GM23338 (cell line): ENCODE results near the gene CASKIN2. TPM values are rescaled to one million over a fixed set of nuclear protein-coding genes. Genes with fewer than 3 reads are reported as not detected.
A peak's percentile ranks its signal among the peaks of the same experiment; 100 is the strongest.

Experiments used
- ATAC-seq: fragments of 200-7000 bp; cut with Tn5 transposase; 3 replicates; pipeline ENCODE4 v1.9.1; 2020
- DNase-seq: peaks from one replicate; pipeline ENCODE4 v3.0.0-alpha.2; 2015; ENCODE audit warnings: low spot score
- H2AFZ ChIP-seq: fragments of 200-600 bp; sonication (generic); 2 replicates; pipeline ENCODE4 v1.8.0; 2016; ENCODE audit warnings: antibody characterized with exemption, mild to moderate bottlenecking, moderate library complexity
- H3F3A ChIP-seq: fragments of 200-600 bp; sonication (generic); replicated peaks from 2 replicates; pipeline ENCODE4 v1.8.0; 2017; ENCODE audit warnings: antibody characterized with exemption, mixed run types, low read depth
- H3K27ac ChIP-seq: fragments of 200-600 bp; sonication (generic); 2 replicates; pipeline ENCODE4 v1.6.1; 2016; ENCODE audit warnings: low read depth
- H3K27me3 ChIP-seq: fragments of 200-600 bp; sonication (generic); 2 replicates; pipeline ENCODE4 v1.8.0; 2016; ENCODE audit warnings: mild to moderate bottlenecking, mixed run types, moderate library complexity; ENCODE audit not compliant: insufficient read depth
- H3K36me3 ChIP-seq: fragments of 200-600 bp; sonication (generic); 2 replicates; pipeline ENCODE4 v1.8.0; 2016; ENCODE audit warnings: mild to moderate bottlenecking; ENCODE audit not compliant: insufficient read depth
- H3K4me1 ChIP-seq: fragments of 200-600 bp; sonication (generic); 2 replicates; pipeline ENCODE4 v1.8.0; 2016; ENCODE audit warnings: mild to moderate bottlenecking, moderate library complexity; ENCODE audit not compliant: insufficient read depth
- H3K4me2 ChIP-seq: fragments of 200-600 bp; sonication (generic); 2 replicates; pipeline ENCODE4 v1.7.1; 2017; ENCODE audit warnings: mixed run types
- H3K4me3 ChIP-seq: fragments of 200-600 bp; sonication (generic); 2 replicates; pipeline ENCODE4 v1.6.1; 2016; ENCODE audit warnings: mixed run types
- H3K79me2 ChIP-seq: fragments of 200-600 bp; sonication (generic); replicated peaks from 2 replicates; pipeline ENCODE4 v1.8.0; 2017; ENCODE audit warnings: mild to moderate bottlenecking; ENCODE audit not compliant: insufficient read depth
- H3K9me2 ChIP-seq: fragments of 200-600 bp; sonication (generic); 2 replicates; pipeline ENCODE4 v1.8.0; 2017; ENCODE audit not compliant: insufficient read depth
- H4K20me1 ChIP-seq: fragments of 200-600 bp; sonication (generic); replicated peaks from 2 replicates; pipeline ENCODE4 v1.8.0; 2017; ENCODE audit warnings: mild to moderate bottlenecking; ENCODE audit not compliant: insufficient read depth
- H3K27ac Mint-ChIP-seq: 2 replicates; pipeline ENCODE4 v1.8.0; 2020; ENCODE audit warnings: inconsistent platforms, mild to moderate bottlenecking, moderate library complexity, mixed read lengths
- H3K27me3 Mint-ChIP-seq: 3 replicates; pipeline ENCODE4 v1.8.0; 2022; ENCODE audit warnings: low read depth, mild to moderate bottlenecking, moderate library complexity, mixed read lengths, inconsistent platforms; ENCODE audit not compliant: insufficient read depth, poor library complexity
- H3K36me3 Mint-ChIP-seq: 3 replicates; pipeline ENCODE4 v1.8.0; 2021; ENCODE audit warnings: low read depth, mild to moderate bottlenecking, inconsistent platforms, moderate library complexity, mixed read lengths
- H3K4me1 Mint-ChIP-seq: 3 replicates; pipeline ENCODE4 v1.8.0; 2020; ENCODE audit warnings: mild to moderate bottlenecking, inconsistent platforms, mixed read lengths
- H3K4me3 Mint-ChIP-seq: 3 replicates; pipeline ENCODE4 v1.8.0; 2021; ENCODE audit warnings: moderate library complexity, mild to moderate bottlenecking, inconsistent platforms, mixed read lengths
- H3K9me3 Mint-ChIP-seq: 3 replicates; pipeline ENCODE4 v1.8.0; 2020; ENCODE audit warnings: moderate library complexity, mild to moderate bottlenecking, inconsistent platforms, mixed read lengths
- CREB1 ChIP-seq: fragments of 250-450 bp; sonication (Bioruptor Pico); IDR thresholded peaks from 2 replicates; pipeline ENCODE4 v1.5.0; 2020; ENCODE audit warnings: low read depth, mild to moderate bottlenecking, moderate library complexity
- EZH2 ChIP-seq: fragments of 200-600 bp; sonication (generic); IDR thresholded peaks from one replicate; pipeline ENCODE4 v1.8.0; 2017; ENCODE audit warnings: antibody characterized with exemption, mild to moderate bottlenecking, low read depth; ENCODE audit not compliant: unreplicated experiment
- EZH2phosphoT487 ChIP-seq: fragments of 200-600 bp; sonication (generic); IDR thresholded peaks from one replicate; pipeline ENCODE4 v1.8.1; 2018; ENCODE audit warnings: antibody characterized with exemption; ENCODE audit not compliant: unreplicated experiment
- JUNB ChIP-seq: IDR thresholded peaks from one replicate; pipeline ENCODE4 v1.6.1; 2016; ENCODE audit warnings: antibody characterized with exemption; ENCODE audit not compliant: unreplicated experiment
- NANOG ChIP-seq: IDR thresholded peaks from 2 replicates; pipeline ENCODE4 v1.6.1; 2016; ENCODE audit warnings: antibody characterized with exemption, borderline replicate concordance
- POLR2AphosphoS5 ChIP-seq: IDR thresholded peaks from 2 replicates; pipeline ENCODE4 v1.6.1; 2016; ENCODE audit warnings: antibody characterized with exemption, low read depth
- STAT1 ChIP-seq: IDR thresholded peaks from one replicate; pipeline ENCODE4 v1.6.1; 2016; ENCODE audit warnings: antibody characterized with exemption; ENCODE audit not compliant: unreplicated experiment
- ZNF114 ChIP-seq: fragments of 250-450 bp; sonication (Bioruptor Pico); IDR thresholded peaks from 2 replicates; pipeline ENCODE4 v1.5.0; 2020; ENCODE audit warnings: mild to moderate bottlenecking, moderate library complexity
- ZNF331 ChIP-seq: fragments of 250-450 bp; sonication (Bioruptor Pico); IDR thresholded peaks from 2 replicates; pipeline ENCODE4 v1.5.0; 2020; ENCODE audit warnings: low read depth, mild to moderate bottlenecking, moderate library complexity
- polyA plus RNA-seq: library from polyadenylated mRNA; unstranded; fragments of >200 nt; fragmentation: Nextera tagmentation; extraction: Ambion mirVana; gene quantifications from 2 replicates; pipeline ENCODE4 v1.2.1, GENCODE V29; 2016
- total RNA-seq: library from RNA; depleted of rRNA; stranded (reverse); fragments of >200 nt; shearing (Covaris generic); gene quantifications from 2 replicates; pipeline ENCODE4 v1.2.3, GENCODE V29; 2014
- TF ChIP-seq, protein P1 (sequence below): IDR thresholded peaks from one replicate; pipeline ENCODE4 v1.6.1; 2018; ENCODE audit warnings: antibody characterized with exemption; ENCODE audit not compliant: unreplicated experiment
- TF ChIP-seq, protein P2 (sequence below): IDR thresholded peaks from 2 replicates; pipeline ENCODE4 v1.6.1; 2016; ENCODE audit warnings: antibody characterized with exemption
- TF ChIP-seq, protein P3 (sequence below), 2 experiments: fragments of 200-600 bp in 1 of 2; sonication (generic) in 1 of 2; conservative IDR thresholded peaks; 2 replicates each; pipeline versions ENCODE4 v1.5.1 to v1.6.1; 2016 to 2017; ENCODE audit warnings: antibody characterized with exemption in 2 of 2, low read depth in 2 of 2, mild to moderate bottlenecking in 2 of 2, moderate library complexity in 1 of 2
- TF ChIP-seq, protein P4 (sequence below): fragments of 250-450 bp; sonication (Bioruptor Pico); IDR thresholded peaks from 2 replicates; pipeline ENCODE4 v1.5.0; 2020; ENCODE audit warnings: mild to moderate bottlenecking, moderate library complexity

CASKIN2 gene
- total and polyA plus RNA-seq, 2 experiments from 2014 or later: 4.9 to 21.5 TPM

DNA sequence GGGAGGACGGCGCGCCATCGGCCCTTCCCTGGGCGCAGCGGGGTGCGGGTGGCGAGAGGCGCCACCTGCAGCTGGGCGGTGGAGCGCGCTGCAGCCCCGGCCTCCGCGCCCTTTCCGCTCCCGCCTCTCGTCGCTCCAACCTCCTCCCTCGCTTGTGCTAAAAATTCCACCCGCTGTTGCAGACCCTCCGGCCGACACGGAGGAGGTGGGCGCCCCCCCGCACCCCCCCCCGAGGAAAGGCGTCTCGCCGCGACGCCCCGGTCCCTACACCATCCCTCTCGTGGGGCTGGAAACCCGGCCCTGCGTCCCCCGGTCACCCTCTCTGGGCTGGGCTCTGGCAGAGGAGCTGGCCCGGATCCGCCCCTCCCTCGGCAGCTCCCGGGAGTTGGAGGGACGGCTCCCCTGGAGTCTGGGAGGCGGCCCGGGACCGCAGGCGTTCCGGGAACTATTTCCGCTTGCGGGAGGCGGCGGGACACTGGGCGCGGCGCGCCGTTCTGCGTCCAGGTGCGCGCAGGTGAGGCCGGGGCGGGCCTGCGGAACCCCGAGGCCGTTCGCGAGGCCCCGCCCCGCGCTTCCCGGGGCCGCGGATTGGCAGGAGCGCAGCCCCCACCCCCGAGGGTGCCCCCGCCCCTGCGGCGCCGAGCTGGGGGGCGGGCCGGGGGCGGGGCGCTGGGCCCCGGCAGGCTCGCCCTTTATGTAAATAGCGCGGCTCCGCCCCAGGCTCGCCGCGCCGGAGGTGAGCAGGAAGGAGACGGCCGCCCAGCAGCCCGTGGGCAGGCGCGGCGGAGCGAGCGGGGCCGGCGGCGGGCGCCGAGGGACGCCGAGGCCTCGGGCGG is 9.9 kb upstream of the CASKIN2 start, which contains the start of gene LLGL2:
LLGL2 (plus strand) TSS at position 728 of the 836 bp plus-strand sequence. CDS start 17,730 bp downstream, outside the sequence.
- DNase-seq: peak; percentile 93
- H3K27ac ChIP-seq: peak within 1 kb of the TSS; percentile 98
- no peaks in the 10 kb centered on the region for H3K9me3 Mint-ChIP-seq

More for the DNA sequence above, 9.9 kb upstream of the CASKIN2 start, which contains the start of gene LLGL2:
- peaks cover 24% of the 10 kb centered on the region for H3K36me3 Mint-ChIP-seq
- 0 out of 2 replicates have a peak within 1 kb of the TSS, but pooled peaks have one; percentile 52 for H3K27ac Mint-ChIP-seq
- peak; percentile 78 for ATAC-seq
- Histone ChIP-seq H3K4me3 (peak within 1 kb of the TSS; percentile 98), H3K9me2 (no peaks in the 10 kb centered on the region), H3K36me3 (no peaks in the 10 kb centered on the region), H2AFZ (peak within 1 kb of the TSS; percentile 89), H3F3A (peaks cover 15% of the 10 kb centered on the region), H4K20me1 (peaks cover 12% of the 10 kb centered on the region), H3K27me3 (peaks cover 6% of the 10 kb centered on the region; the same call in 1 of the 2 replicates), H3K4me1 (peaks cover 15% of the 10 kb centered on the region; the same call in 1 of the 2 replicates), H3K79me2 (peaks cover 20% of the 10 kb centered on the region), H3K4me2 (peak within 1 kb of the TSS; percentile 99)
- peak within 1 kb of the TSS; percentile 85 for H3K4me3 Mint-ChIP-seq
- no peak for TF ChIP-seq STAT1
- peak; percentile 68 for TF ChIP-seq POLR2AphosphoS5
- TF ChIP-seq NANOG: no peak
- TF ChIP-seq, protein P1, sequence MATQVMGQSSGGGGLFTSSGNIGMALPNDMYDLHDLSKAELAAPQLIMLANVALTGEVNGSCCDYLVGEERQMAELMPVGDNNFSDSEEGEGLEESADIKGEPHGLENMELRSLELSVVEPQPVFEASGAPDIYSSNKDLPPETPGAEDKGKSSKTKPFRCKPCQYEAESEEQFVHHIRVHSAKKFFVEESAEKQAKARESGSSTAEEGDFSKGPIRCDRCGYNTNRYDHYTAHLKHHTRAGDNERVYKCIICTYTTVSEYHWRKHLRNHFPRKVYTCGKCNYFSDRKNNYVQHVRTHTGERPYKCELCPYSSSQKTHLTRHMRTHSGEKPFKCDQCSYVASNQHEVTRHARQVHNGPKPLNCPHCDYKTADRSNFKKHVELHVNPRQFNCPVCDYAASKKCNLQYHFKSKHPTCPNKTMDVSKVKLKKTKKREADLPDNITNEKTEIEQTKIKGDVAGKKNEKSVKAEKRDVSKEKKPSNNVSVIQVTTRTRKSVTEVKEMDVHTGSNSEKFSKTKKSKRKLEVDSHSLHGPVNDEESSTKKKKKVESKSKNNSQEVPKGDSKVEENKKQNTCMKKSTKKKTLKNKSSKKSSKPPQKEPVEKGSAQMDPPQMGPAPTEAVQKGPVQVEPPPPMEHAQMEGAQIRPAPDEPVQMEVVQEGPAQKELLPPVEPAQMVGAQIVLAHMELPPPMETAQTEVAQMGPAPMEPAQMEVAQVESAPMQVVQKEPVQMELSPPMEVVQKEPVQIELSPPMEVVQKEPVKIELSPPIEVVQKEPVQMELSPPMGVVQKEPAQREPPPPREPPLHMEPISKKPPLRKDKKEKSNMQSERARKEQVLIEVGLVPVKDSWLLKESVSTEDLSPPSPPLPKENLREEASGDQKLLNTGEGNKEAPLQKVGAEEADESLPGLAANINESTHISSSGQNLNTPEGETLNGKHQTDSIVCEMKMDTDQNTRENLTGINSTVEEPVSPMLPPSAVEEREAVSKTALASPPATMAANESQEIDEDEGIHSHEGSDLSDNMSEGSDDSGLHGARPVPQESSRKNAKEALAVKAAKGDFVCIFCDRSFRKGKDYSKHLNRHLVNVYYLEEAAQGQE: peak; percentile 26
- TF ChIP-seq, protein P2, sequence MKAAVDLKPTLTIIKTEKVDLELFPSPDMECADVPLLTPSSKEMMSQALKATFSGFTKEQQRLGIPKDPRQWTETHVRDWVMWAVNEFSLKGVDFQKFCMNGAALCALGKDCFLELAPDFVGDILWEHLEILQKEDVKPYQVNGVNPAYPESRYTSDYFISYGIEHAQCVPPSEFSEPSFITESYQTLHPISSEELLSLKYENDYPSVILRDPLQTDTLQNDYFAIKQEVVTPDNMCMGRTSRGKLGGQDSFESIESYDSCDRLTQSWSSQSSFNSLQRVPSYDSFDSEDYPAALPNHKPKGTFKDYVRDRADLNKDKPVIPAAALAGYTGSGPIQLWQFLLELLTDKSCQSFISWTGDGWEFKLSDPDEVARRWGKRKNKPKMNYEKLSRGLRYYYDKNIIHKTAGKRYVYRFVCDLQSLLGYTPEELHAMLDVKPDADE: peak; percentile 32; the same call in 1 of the 2 replicates
- TF ChIP-seq, protein P3, sequence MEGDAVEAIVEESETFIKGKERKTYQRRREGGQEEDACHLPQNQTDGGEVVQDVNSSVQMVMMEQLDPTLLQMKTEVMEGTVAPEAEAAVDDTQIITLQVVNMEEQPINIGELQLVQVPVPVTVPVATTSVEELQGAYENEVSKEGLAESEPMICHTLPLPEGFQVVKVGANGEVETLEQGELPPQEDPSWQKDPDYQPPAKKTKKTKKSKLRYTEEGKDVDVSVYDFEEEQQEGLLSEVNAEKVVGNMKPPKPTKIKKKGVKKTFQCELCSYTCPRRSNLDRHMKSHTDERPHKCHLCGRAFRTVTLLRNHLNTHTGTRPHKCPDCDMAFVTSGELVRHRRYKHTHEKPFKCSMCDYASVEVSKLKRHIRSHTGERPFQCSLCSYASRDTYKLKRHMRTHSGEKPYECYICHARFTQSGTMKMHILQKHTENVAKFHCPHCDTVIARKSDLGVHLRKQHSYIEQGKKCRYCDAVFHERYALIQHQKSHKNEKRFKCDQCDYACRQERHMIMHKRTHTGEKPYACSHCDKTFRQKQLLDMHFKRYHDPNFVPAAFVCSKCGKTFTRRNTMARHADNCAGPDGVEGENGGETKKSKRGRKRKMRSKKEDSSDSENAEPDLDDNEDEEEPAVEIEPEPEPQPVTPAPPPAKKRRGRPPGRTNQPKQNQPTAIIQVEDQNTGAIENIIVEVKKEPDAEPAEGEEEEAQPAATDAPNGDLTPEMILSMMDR (conservative IDR thresholded peaks at IDR 0.05; ENCODE audit: low read depth in 2 of 2): peak in 1 of 2 experiments; percentile 64; a peak in 3 of 4 replicates
- TF ChIP-seq ZNF331: no peak
- TF ChIP-seq CREB1 (CRISPR knock-in tag): peak; percentile 63
- no peak for TF ChIP-seq EZH2phosphoT487
- TF ChIP-seq, protein P4, sequence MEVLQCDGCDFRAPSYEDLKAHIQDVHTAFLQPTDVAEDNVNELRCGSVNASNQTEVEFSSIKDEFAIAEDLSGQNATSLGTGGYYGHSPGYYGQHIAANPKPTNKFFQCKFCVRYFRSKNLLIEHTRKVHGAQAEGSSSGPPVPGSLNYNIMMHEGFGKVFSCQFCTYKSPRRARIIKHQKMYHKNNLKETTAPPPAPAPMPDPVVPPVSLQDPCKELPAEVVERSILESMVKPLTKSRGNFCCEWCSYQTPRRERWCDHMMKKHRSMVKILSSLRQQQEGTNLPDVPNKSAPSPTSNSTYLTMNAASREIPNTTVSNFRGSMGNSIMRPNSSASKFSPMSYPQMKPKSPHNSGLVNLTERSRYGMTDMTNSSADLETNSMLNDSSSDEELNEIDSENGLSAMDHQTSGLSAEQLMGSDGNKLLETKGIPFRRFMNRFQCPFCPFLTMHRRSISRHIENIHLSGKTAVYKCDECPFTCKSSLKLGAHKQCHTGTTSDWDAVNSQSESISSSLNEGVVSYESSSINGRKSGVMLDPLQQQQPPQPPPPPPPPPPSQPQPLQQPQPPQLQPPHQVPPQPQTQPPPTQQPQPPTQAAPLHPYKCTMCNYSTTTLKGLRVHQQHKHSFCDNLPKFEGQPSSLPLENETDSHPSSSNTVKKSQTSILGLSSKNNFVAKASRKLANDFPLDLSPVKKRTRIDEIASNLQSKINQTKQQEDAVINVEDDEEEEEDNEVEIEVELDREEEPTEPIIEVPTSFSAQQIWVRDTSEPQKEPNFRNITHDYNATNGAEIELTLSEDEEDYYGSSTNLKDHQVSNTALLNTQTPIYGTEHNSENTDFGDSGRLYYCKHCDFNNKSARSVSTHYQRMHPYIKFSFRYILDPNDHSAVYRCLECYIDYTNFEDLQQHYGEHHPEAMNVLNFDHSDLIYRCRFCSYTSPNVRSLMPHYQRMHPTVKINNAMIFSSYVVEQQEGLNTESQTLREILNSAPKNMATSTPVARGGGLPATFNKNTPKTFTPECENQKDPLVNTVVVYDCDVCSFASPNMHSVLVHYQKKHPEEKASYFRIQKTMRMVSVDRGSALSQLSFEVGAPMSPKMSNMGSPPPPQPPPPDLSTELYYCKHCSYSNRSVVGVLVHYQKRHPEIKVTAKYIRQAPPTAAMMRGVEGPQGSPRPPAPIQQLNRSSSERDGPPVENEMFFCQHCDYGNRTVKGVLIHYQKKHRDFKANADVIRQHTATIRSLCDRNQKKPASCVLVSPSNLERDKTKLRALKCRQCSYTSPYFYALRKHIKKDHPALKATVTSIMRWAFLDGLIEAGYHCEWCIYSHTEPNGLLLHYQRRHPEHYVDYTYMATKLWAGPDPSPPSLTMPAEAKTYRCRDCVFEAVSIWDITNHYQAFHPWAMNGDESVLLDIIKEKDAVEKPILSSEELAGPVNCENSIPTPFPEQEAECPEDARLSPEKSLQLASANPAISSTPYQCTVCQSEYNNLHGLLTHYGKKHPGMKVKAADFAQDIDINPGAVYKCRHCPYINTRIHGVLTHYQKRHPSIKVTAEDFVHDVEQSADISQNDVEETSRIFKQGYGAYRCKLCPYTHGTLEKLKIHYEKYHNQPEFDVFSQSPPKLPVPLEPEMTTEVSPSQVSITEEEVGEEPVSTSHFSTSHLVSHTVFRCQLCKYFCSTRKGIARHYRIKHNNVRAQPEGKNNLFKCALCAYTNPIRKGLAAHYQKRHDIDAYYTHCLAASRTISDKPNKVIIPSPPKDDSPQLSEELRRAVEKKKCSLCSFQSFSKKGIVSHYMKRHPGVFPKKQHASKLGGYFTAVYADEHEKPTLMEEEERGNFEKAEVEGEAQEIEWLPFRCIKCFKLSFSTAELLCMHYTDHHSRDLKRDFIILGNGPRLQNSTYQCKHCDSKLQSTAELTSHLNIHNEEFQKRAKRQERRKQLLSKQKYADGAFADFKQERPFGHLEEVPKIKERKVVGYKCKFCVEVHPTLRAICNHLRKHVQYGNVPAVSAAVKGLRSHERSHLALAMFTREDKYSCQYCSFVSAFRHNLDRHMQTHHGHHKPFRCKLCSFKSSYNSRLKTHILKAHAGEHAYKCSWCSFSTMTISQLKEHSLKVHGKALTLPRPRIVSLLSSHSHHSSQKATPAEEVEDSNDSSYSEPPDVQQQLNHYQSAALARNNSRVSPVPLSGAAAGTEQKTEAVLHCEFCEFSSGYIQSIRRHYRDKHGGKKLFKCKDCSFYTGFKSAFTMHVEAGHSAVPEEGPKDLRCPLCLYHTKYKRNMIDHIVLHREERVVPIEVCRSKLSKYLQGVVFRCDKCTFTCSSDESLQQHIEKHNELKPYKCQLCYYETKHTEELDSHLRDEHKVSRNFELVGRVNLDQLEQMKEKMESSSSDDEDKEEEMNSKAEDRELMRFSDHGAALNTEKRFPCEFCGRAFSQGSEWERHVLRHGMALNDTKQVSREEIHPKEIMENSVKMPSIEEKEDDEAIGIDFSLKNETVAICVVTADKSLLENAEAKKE: no peak
- no peak for TF ChIP-seq ZNF114 (CRISPR knock-in tag)
- TF ChIP-seq JUNB: no peak
- no peak for TF ChIP-seq EZH2
- H3K4me1 Mint-ChIP-seq: peaks cover 14% of the 10 kb centered on the region
- peaks cover 15% of the 10 kb centered on the region for H3K27me3 Mint-ChIP-seq
